Colonic mucosa (tissue), 4 donors: ENCODE data around the gene KCNK17. TPM values are rescaled to one million over a fixed set of nuclear protein-coding genes. Genes with fewer than 3 reads are reported as not detected.

Experiments used
- DNase-seq: peaks from one replicate; pipeline ENCODE4 v3.0.0-alpha.2; 2020
- H3K27ac ChIP-seq: fragments of 200-600 bp; one replicate; pipeline ENCODE4 v1.8.0; 2021
- H3K27me3 ChIP-seq: fragments of 200-600 bp; one replicate; pipeline ENCODE4 v1.8.0; 2021
- H3K36me3 ChIP-seq: fragments of 200-600 bp; one replicate; pipeline ENCODE4 v1.8.0; 2021
- H3K4me1 ChIP-seq: fragments of 200-600 bp; one replicate; pipeline ENCODE4 v1.8.0; 2021; ENCODE audit warnings: mild to moderate bottlenecking
- H3K4me3 ChIP-seq: fragments of 200-600 bp; one replicate; pipeline ENCODE4 v1.8.0; 2021
- H3K9ac ChIP-seq, 2 donors: one replicate each; pipeline ENCODE4 v1.7.0; 2013; ENCODE audit warnings: control low read depth in 2 of 2, low read depth in 2 of 2, low read length in 2 of 2
- H3K9me3 ChIP-seq: fragments of 200-600 bp; one replicate; pipeline ENCODE4 v1.8.0; 2021
- CTCF ChIP-seq: fragments of 200-600 bp; IDR thresholded peaks from one replicate; pipeline ENCODE4 v1.8.0; 2022; ENCODE audit warnings: antibody characterized with exemption, mild to moderate bottlenecking
- intact Hi-C: fragments of 100-400 bp; cut with DNase I; formaldehyde crosslinking; loops from one replicate; pipeline ENCODE4 v1.14.1; 2022
- total RNA-seq, 2 donors: library from RNA; stranded (reverse); fragmentation: NEBNext Ultra II Directional in 1 of 2; extraction: Animal tissue kit (Norgen Biotek cat#: 25700) in 1 of 2; gene quantifications; one replicate each; pipeline ENCODE4 v1.2.1, GENCODE V29; 2021
- donor health status: healthy.
- donor health status: DM: no; HTN: no; CAD: no.
- donor health status: DM: no; HTN: no; CAD: no.

KCNK17 gene
- total RNA-seq, result not detected

GRCh38 chr6:39314273-39314795, at the start of gene KCNK17:
Gene KCNK17, minus strand, starts transcription at chr6:39314419. Its CDS starts 99 bp downstream, at chr6:39314320.
- DNase-seq, result no peak
- H3K4me1 ChIP-seq, result peaks cover 11% of the 10 kb centered on the region
- intact Hi-C loops, result loop anchor here (5.0 to 10.0 kb wide), 2 partner anchors 340 to 442 kb away; no protein-coding TSS in a partner anchor

GRCh38 chr6:39363280-39363679, 49.1 kb upstream of the KCNK17 start:
- Histone ChIP-seq H3K4me3 (no peak overlapping the region), H3K27me3 (no peaks in the 10 kb centered on the region), H3K9ac (no peak overlapping the region), H3K27ac (no peak overlapping the region), H3K4me1 (no peaks in the 10 kb centered on the region), H3K9me3 (no peaks in the 10 kb centered on the region), H3K36me3 (no peaks in the 10 kb centered on the region)
- no peak for DNase-seq
- no peak for TF ChIP-seq CTCF
- intact Hi-C loops, result loop anchor here (10.0 kb wide), 1 partner anchor 952 kb away; no protein-coding TSS in a partner anchor

More at GRCh38 chr6:39314273-39314795, at the start of gene KCNK17:
- no peaks in the 10 kb centered on the region for H3K36me3 ChIP-seq
- no peak for TF ChIP-seq CTCF
- no peak within 1 kb of the TSS for H3K9ac ChIP-seq
- no peaks in the 10 kb centered on the region for H3K9me3 ChIP-seq
- peak within 1 kb of the TSS; percentile 9 for H3K4me3 ChIP-seq
- H3K27ac ChIP-seq, result no peak within 1 kb of the TSS
- H3K27me3 ChIP-seq, result peaks cover 25% of the 10 kb centered on the region

- H3K9ac ChIP-seq, result no peak overlapping the region
- no peak for DNase-seq
- no peaks in the 10 kb centered on the region for H3K4me1 ChIP-seq
- no peak overlapping the region for H3K4me3 ChIP-seq
- TF ChIP-seq CTCF, result no peak
- H3K9me3 ChIP-seq, result no peaks in the 10 kb centered on the region
- H3K36me3 ChIP-seq, result no peaks in the 10 kb centered on the region
- H3K27ac ChIP-seq, result no peak overlapping the region
- intact Hi-C loops, result loop anchor here (10.0 kb wide), 1 partner anchor 952 kb away; no protein-coding TSS in a partner anchor
- H3K27me3 ChIP-seq, result no peaks in the 10 kb centered on the region
These were observed 48.3 kb upstream of the KCNK17 start for GRCh38 chr6:39362487-39362865.

- TF ChIP-seq CTCF, result peak; percentile 66
- Histone ChIP-seq H3K4me3 (no peak overlapping the region), H3K9me3 (no peaks in the 10 kb centered on the region), H3K36me3 (no peaks in the 10 kb centered on the region), H3K27me3 (no peaks in the 10 kb centered on the region), H3K4me1 (no peaks in the 10 kb centered on the region), H3K9ac (no peak overlapping the region), H3K27ac (no peak overlapping the region)
- peak; percentile 51 for DNase-seq
- intact Hi-C loops, result loop anchor here (10.0 kb wide), 1 partner anchor 953 kb away; no protein-coding TSS in a partner anchor
These were observed 47.7 kb upstream of the KCNK17 start for GRCh38 chr6:39361657-39362486.

- no peak for DNase-seq
- Histone ChIP-seq H3K9me3 (no peaks in the 10 kb centered on the region), H3K9ac (no peak overlapping the region), H3K36me3 (no peaks in the 10 kb centered on the region), H3K27ac (no peak overlapping the region), H3K4me1 (no peaks in the 10 kb centered on the region), H3K4me3 (no peak overlapping the region), H3K27me3 (no peaks in the 10 kb centered on the region)
- no peak for TF ChIP-seq CTCF
- intact Hi-C loops, result loop anchor here (10.0 kb wide), 1 partner anchor 954 kb away; no protein-coding TSS in a partner anchor
These were observed 46.2 kb upstream of the KCNK17 start for GRCh38 chr6:39360378-39360777.
